ENCODE data around the gene TTYH1.

Gene TTYH1

GRCh38 chr19:54485851-54486250 is 70.6 kb downstream of the TTYH1 start:
- no peak for DNase-seq

Measured in COR-L47 (cell line).